Endodermal cell (in vitro differentiated cells): Measurements from ENCODE around the gene PTPRN2. TPM values are rescaled to one million over a fixed set of nuclear protein-coding genes. Genes with fewer than 3 reads are reported as not detected.

ENCODE experiments used
- DNase-seq: peaks from one replicate; pipeline ENCODE4 v3.0.0-alpha.2; 2017
- H3K27ac ChIP-seq: 2 replicates; pipeline ENCODE4 v1.5.1; 2013; ENCODE audit warnings: mild to moderate bottlenecking, low read depth, low read length, moderate library complexity
- H3K27me3 ChIP-seq: 2 replicates; pipeline ENCODE4 v1.6.1; 2013; ENCODE audit warnings: mild to moderate bottlenecking, low read length, moderate library complexity; ENCODE audit not compliant: insufficient read depth, control insufficient read depth, poor library complexity, severe bottlenecking
- H3K36me3 ChIP-seq: 2 replicates; pipeline ENCODE4 v1.7.0; 2013; ENCODE audit warnings: mild to moderate bottlenecking, low read length, moderate library complexity; ENCODE audit not compliant: control insufficient read depth, insufficient read depth
- H3K4me1 ChIP-seq: one replicate; pipeline ENCODE4 v1.7.0; 2013; ENCODE audit warnings: low read length; ENCODE audit not compliant: control insufficient read depth, insufficient read depth
- H3K4me3 ChIP-seq: 2 replicates; pipeline ENCODE4 v1.5.1; 2013; ENCODE audit warnings: mild to moderate bottlenecking, low read length, moderate library complexity
- H3K9ac ChIP-seq: 2 replicates; pipeline ENCODE4 v1.6.1; 2013; ENCODE audit warnings: mild to moderate bottlenecking, low read length, moderate library complexity; ENCODE audit not compliant: poor library complexity, severe bottlenecking; ENCODE audit errors: extremely low read depth
- H3K9me3 ChIP-seq: 2 replicates; pipeline ENCODE4 v1.6.1; 2013; ENCODE audit warnings: mild to moderate bottlenecking, low read length, moderate library complexity; ENCODE audit not compliant: control insufficient read depth
- H3K27ac Mint-ChIP-seq: 2 replicates; pipeline ENCODE4 v1.8.0; 2020; ENCODE audit warnings: mixed read lengths
- H3K27me3 Mint-ChIP-seq: 2 replicates; pipeline ENCODE4 v1.8.0; 2021; ENCODE audit warnings: mild to moderate bottlenecking, mixed read lengths; ENCODE audit not compliant: insufficient read depth
- H3K36me3 Mint-ChIP-seq: 2 replicates; pipeline ENCODE4 v1.8.0; 2020; ENCODE audit warnings: low read depth, mixed read lengths
- H3K4me1 Mint-ChIP-seq: 2 replicates; pipeline ENCODE4 v1.8.0; 2020; ENCODE audit warnings: mixed read lengths
- H3K4me3 Mint-ChIP-seq: 2 replicates; pipeline ENCODE4 v1.8.0; 2020; ENCODE audit warnings: mild to moderate bottlenecking, moderate library complexity, mixed read lengths
- H3K9me3 Mint-ChIP-seq: 2 replicates; pipeline ENCODE4 v1.8.0; 2020; ENCODE audit warnings: mild to moderate bottlenecking, mixed read lengths
- CTCF ChIP-seq: fragments of 200-600 bp; sonication (generic); conservative IDR thresholded peaks from 2 replicates; pipeline ENCODE4 v1.5.0; 2021; ENCODE audit warnings: antibody characterized with exemption, mild to moderate bottlenecking
- WGBS, 2 experiments: methylation state at CpG; one replicate each; pipeline versions ENCODE4 v1.1.5 to v1.1.7; 2013; ENCODE audit warnings: missing lambda C conversion rate in 2 of 2, mixed read lengths in 1 of 2; ENCODE audit not compliant: insufficient coverage in 1 of 2, insufficient read length in 1 of 2; 5-methylcytosine and 5-hydroxymethylcytosine counted together
- total RNA-seq, 2 donors: library from RNA; stranded (reverse); fragmentation: NEBNext Ultra II Directional in 1 of 2; extraction: Animal tissue kit (Norgen Biotek cat#: 25700) in 1 of 2; gene quantifications; 2 replicates in 1 of 2; 3 replicates in 1 of 2; pipeline ENCODE4 v1.2.1, GENCODE V29; 2021

The PTPRN2 gene
- total RNA-seq, 2 donors from 2014 or later, result 0.69 to 1.2 TPM

GRCh38 chr7:158474488-158474887, 113.1 kb downstream of the PTPRN2 start:
- H3K4me1 Mint-ChIP-seq, result peaks cover 2% of the 10 kb centered on the region
- no peaks in the 10 kb centered on the region for H3K9me3 Mint-ChIP-seq
- H3K36me3 Mint-ChIP-seq, result no peaks in the 10 kb centered on the region
- H3K27me3 Mint-ChIP-seq, result no peaks in the 10 kb centered on the region
- H3K9ac ChIP-seq, result no peak overlapping the region
- no peaks in the 10 kb centered on the region for H3K27me3 ChIP-seq
- no peak overlapping the region for H3K27ac ChIP-seq
- no peak overlapping the region for H3K4me3 ChIP-seq
- no peaks in the 10 kb centered on the region for H3K4me1 ChIP-seq
- no peak for TF ChIP-seq CTCF
- 79 to 82% methylated on average over 16 of the region's 16 CpGs for WGBS, 2 experiments
- no peak overlapping the region for H3K4me3 Mint-ChIP-seq
- H3K27ac Mint-ChIP-seq, result no peak overlapping the region
- no peak for DNase-seq
- peaks cover 62% of the 10 kb centered on the region for H3K9me3 ChIP-seq
- no peaks in the 10 kb centered on the region for H3K36me3 ChIP-seq

- H3K27me3 ChIP-seq, result no peaks in the 10 kb centered on the region
- no peaks in the 10 kb centered on the region for H3K36me3 ChIP-seq
- H3K4me1 ChIP-seq, result no peaks in the 10 kb centered on the region
- 77 to 93% methylated on average over 4 to 12 of the region's 12 CpGs for WGBS, 2 experiments
- no peak overlapping the region for H3K4me3 Mint-ChIP-seq
- no peaks in the 10 kb centered on the region for H3K36me3 Mint-ChIP-seq
- H3K9me3 Mint-ChIP-seq, result no peaks in the 10 kb centered on the region
- peaks cover 62% of the 10 kb centered on the region for H3K9me3 ChIP-seq
- no peak overlapping the region for H3K4me3 ChIP-seq
- no peak overlapping the region for H3K9ac ChIP-seq
- no peaks in the 10 kb centered on the region for H3K27me3 Mint-ChIP-seq
- no peaks in the 10 kb centered on the region for H3K4me1 Mint-ChIP-seq
- H3K27ac Mint-ChIP-seq, result no peak overlapping the region
- H3K27ac ChIP-seq, result no peak overlapping the region
- TF ChIP-seq CTCF, result no peak
- DNase-seq, result no peak
Measured at GRCh38 chr7:158473946-158474345, 113.7 kb downstream of the PTPRN2 start.

- no peaks in the 10 kb centered on the region for H3K27me3 ChIP-seq
- Mint-ChIP-seq H3K9me3 (no peaks in the 10 kb centered on the region), H3K4me1 (no peaks in the 10 kb centered on the region), H3K36me3 (no peaks in the 10 kb centered on the region), H3K27ac (no peak overlapping the region), H3K27me3 (no peaks in the 10 kb centered on the region), H3K4me3 (no peak overlapping the region)
- H3K9me3 ChIP-seq, result peaks cover 66% of the 10 kb centered on the region
- no peak for DNase-seq
- H3K27ac ChIP-seq, result no peak overlapping the region
- no peak overlapping the region for H3K4me3 ChIP-seq
- H3K36me3 ChIP-seq, result no peaks in the 10 kb centered on the region
- H3K4me1 ChIP-seq, result no peaks in the 10 kb centered on the region
- no peak for TF ChIP-seq CTCF
- 81 to 87% methylated on average over 10 to 13 of the region's 13 CpGs for WGBS, 2 experiments
- H3K9ac ChIP-seq, result no peak overlapping the region
Measured at GRCh38 chr7:158473221-158473620, 114.4 kb downstream of the PTPRN2 start.
